ENCODE measurements around the gene HSF4.

Gene HSF4

GRCh38 chr16:67194260-67194659 is 29.7 kb downstream of the HSF4 start:
- H3K4me3 ChIP-seq (ENCODE audit: low read depth, low read length): no peak overlapping the region
- DNase-seq (ENCODE audit: low read depth): no peak

GRCh38 chr16:67195676-67196075 is 31.1 kb downstream of the HSF4 start:
- DNase-seq (ENCODE audit: low read depth): no peak
- no peak overlapping the region for H3K4me3 ChIP-seq (ENCODE audit: low read depth, low read length)

GRCh38 chr16:67196881-67197280 is 32.3 kb downstream of the HSF4 start:
- no peak for DNase-seq (ENCODE audit: low read depth)
- no peak overlapping the region for H3K4me3 ChIP-seq (ENCODE audit: low read depth, low read length)

GRCh38 chr16:67197704-67198103 is 33.2 kb downstream of the HSF4 start:
- no peak overlapping the region for H3K4me3 ChIP-seq (ENCODE audit: low read depth, low read length)
- DNase-seq (ENCODE audit: low read depth): no peak

GRCh38 chr16:67198238-67198734 is 33.7 kb downstream of the HSF4 start:
- H3K4me3 ChIP-seq (ENCODE audit: low read depth, low read length): no peak overlapping the region
- no peak for DNase-seq (ENCODE audit: low read depth)

GRCh38 chr16:67199011-67199807 is 34.7 kb downstream of the HSF4 start, which contains the start of gene ELMO3:
Gene ELMO3 (plus strand): TSS chr16:67199131. CDS start chr16:67199327, 196 bp downstream.
- no peak for DNase-seq (ENCODE audit: low read depth)
- no peak within 1 kb of the TSS for H3K4me3 ChIP-seq (ENCODE audit: low read depth, low read length)

- H3K4me3 ChIP-seq (ENCODE audit: low read depth, low read length): no peak overlapping the region
- DNase-seq (ENCODE audit: low read depth): no peak
Measured at GRCh38 chr16:67199808-67200198, 35.3 kb downstream of the HSF4 start.

GRCh38 chr16:67200491-67200890 is 35.9 kb downstream of the HSF4 start:
- DNase-seq (ENCODE audit: low read depth): no peak
- no peak overlapping the region for H3K4me3 ChIP-seq (ENCODE audit: low read depth, low read length)

- no peak overlapping the region for H3K4me3 ChIP-seq (ENCODE audit: low read depth, low read length)
- no peak for DNase-seq (ENCODE audit: low read depth)
Measured at GRCh38 chr16:67201411-67202345, 37.1 kb downstream of the HSF4 start.

GRCh38 chr16:67202426-67202825 is 37.9 kb downstream of the HSF4 start:
- H3K4me3 ChIP-seq (ENCODE audit: low read depth, low read length): no peak overlapping the region
- no peak for DNase-seq (ENCODE audit: low read depth)

- no peak for DNase-seq (ENCODE audit: low read depth)
- H3K4me3 ChIP-seq (ENCODE audit: low read depth, low read length): no peak overlapping the region
Measured at GRCh38 chr16:67202956-67203493, 38.5 kb downstream of the HSF4 start.

- no peak for DNase-seq (ENCODE audit: low read depth)
- H3K4me3 ChIP-seq (ENCODE audit: low read depth, low read length): no peak overlapping the region
Measured at GRCh38 chr16:67204076-67204475, 39.5 kb downstream of the HSF4 start.

- H3K4me3 ChIP-seq (ENCODE audit: low read depth, low read length): no peak overlapping the region
- DNase-seq (ENCODE audit: low read depth): no peak
Measured at GRCh38 chr16:67206129-67206837, 41.7 kb downstream of the HSF4 start.

GRCh38 chr16:67206838-67207248 is 42.3 kb downstream of the HSF4 start:
- no peak for DNase-seq (ENCODE audit: low read depth)
- no peak overlapping the region for H3K4me3 ChIP-seq (ENCODE audit: low read depth, low read length)

GRCh38 chr16:67207249-67208091 is 42.9 kb downstream of the HSF4 start:
- DNase-seq (ENCODE audit: low read depth): no peak
- no peak overlapping the region for H3K4me3 ChIP-seq (ENCODE audit: low read depth, low read length)

GRCh38 chr16:67208154-67208896 is 43.8 kb downstream of the HSF4 start:
- DNase-seq (ENCODE audit: low read depth): no peak

GRCh38 chr16:67209565-67209964 is 45.0 kb downstream of the HSF4 start:
- no peak overlapping the region for H3K4me3 ChIP-seq (ENCODE audit: low read depth, low read length)
- no peak for DNase-seq (ENCODE audit: low read depth)

More at GRCh38 chr16:67208154-67208896, 43.8 kb downstream of the HSF4 start:
- H3K4me3 ChIP-seq (ENCODE audit: low read depth, low read length): no peak overlapping the region

All from skeletal muscle cell (primary cell).